DOHH2 (cell line): Measurements from ENCODE around the gene TRRAP.

Experiments
- EZH2phosphoT487 ChIP-seq: fragments of 200-600 bp; sonication (generic); IDR thresholded peaks from 2 replicates; pipeline ENCODE4 v1.6.1; 2017; ENCODE audit warnings: borderline replicate concordance, mild to moderate bottlenecking, antibody characterized with exemption, low read length, moderate library complexity, mixed read lengths
- TF ChIP-seq, protein P1 (sequence below): fragments of 200-600 bp; sonication (generic); IDR thresholded peaks from one replicate; pipeline ENCODE4 v1.5.1; 2014; ENCODE audit warnings: antibody characterized with exemption, mild to moderate bottlenecking, low read depth, low read length; ENCODE audit not compliant: poor library complexity, severe bottlenecking

DNA sequence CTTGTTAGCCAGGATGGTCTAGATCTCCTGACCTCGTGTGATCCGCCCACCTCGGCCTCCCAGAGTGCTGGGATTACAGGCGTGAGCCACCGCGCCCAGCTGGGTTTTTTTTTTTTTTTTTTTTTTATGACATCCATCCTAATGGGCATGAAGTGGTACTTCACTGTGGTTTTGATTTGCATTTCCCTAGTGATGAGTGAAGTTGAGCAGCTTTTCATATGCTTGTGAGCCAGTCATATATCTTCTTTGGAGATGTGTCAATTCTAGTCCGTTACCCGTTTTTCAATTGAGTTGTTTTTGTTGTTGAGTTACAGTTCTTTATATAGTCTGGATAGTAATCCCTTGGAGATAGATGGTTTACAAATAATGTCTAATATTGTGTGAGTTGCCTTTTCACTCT is 137.9 kb downstream of the TRRAP start:
- TF ChIP-seq, protein P1, sequence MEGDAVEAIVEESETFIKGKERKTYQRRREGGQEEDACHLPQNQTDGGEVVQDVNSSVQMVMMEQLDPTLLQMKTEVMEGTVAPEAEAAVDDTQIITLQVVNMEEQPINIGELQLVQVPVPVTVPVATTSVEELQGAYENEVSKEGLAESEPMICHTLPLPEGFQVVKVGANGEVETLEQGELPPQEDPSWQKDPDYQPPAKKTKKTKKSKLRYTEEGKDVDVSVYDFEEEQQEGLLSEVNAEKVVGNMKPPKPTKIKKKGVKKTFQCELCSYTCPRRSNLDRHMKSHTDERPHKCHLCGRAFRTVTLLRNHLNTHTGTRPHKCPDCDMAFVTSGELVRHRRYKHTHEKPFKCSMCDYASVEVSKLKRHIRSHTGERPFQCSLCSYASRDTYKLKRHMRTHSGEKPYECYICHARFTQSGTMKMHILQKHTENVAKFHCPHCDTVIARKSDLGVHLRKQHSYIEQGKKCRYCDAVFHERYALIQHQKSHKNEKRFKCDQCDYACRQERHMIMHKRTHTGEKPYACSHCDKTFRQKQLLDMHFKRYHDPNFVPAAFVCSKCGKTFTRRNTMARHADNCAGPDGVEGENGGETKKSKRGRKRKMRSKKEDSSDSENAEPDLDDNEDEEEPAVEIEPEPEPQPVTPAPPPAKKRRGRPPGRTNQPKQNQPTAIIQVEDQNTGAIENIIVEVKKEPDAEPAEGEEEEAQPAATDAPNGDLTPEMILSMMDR, result no peak
- TF ChIP-seq EZH2phosphoT487, result no peak
